ENCODE results near the gene CYGB.
A peak's percentile ranks its signal among the peaks of the same experiment; 100 is the strongest.
"Not testable (repeated sequence)": the region's sequence is repeated elsewhere in the genome, so short reads cannot be mapped to it uniquely, and the experiment has no call there.

CYGB gene

DNA sequence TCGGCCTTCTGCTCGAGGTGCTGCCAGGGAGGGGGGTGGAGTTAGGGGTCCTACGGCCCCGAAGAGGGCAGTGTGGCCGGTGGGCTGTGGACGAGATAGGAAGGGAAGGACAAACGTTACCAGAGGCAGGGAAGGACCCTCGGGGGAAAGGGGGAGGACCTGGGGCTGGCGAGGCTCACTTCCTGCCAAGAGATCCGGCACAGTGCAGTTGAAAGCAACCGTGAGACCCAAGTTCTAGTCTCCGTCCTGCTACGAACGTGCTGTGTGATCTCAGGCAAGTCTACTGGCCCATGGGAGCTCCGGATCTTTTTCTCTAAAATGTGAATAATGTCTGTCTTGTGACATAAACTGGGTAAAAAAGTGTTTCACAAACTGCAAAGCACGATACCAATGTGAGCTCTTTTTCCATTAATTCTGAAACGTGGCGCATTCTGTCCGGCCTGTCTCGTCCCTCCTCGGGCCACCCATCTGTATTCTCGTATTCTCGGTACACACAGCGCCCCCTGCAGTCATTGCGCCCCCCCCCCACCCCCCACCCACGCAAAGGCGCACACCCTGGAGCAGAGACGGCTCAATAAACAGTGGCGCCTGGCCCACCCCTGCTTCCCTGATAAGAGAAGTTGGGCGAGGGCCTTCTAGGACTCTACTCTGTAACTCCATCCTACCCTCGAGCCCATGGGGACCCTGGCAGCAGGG, 8.8 kb downstream of the CYGB start:
- no peak overlapping the region for H3K4me3 ChIP-seq (ENCODE audit: control insufficient read depth, low read depth, low read length)
- TF ChIP-seq, protein P1, sequence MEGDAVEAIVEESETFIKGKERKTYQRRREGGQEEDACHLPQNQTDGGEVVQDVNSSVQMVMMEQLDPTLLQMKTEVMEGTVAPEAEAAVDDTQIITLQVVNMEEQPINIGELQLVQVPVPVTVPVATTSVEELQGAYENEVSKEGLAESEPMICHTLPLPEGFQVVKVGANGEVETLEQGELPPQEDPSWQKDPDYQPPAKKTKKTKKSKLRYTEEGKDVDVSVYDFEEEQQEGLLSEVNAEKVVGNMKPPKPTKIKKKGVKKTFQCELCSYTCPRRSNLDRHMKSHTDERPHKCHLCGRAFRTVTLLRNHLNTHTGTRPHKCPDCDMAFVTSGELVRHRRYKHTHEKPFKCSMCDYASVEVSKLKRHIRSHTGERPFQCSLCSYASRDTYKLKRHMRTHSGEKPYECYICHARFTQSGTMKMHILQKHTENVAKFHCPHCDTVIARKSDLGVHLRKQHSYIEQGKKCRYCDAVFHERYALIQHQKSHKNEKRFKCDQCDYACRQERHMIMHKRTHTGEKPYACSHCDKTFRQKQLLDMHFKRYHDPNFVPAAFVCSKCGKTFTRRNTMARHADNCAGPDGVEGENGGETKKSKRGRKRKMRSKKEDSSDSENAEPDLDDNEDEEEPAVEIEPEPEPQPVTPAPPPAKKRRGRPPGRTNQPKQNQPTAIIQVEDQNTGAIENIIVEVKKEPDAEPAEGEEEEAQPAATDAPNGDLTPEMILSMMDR (IDR thresholded peaks at IDR 0.05; ENCODE audit: control insufficient read depth, insufficient read depth, low read depth, low read length, missing control alignments), result no peak
- DNase-seq (ENCODE audit: low read depth), result no peak

DNA sequence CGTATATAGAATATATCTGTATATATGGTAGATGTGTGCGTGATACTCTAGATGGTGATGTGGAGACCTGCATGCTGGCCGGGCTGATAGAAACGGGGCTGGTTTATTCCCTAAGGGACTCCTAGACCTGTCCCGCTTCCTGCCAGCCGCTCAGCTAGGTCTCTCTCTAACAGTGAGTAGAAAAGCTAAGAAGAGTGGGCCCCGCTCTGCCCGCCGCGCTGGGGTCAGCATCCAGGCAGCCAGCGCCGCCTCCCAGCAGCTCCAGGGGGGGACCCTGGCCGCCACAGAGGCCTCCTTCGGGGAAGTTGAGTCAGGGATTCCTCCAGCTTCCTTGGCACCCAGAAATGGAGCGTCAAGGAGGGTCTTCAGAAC, 9.4 kb downstream of the CYGB start:
- DNase-seq (ENCODE audit: low read depth), result no peak
- H3K4me3 ChIP-seq (ENCODE audit: control insufficient read depth, low read depth, low read length), result no peak overlapping the region
- TF ChIP-seq, protein P1 (IDR thresholded peaks at IDR 0.05; ENCODE audit: control insufficient read depth, insufficient read depth, low read depth, low read length, missing control alignments), result no peak

DNA sequence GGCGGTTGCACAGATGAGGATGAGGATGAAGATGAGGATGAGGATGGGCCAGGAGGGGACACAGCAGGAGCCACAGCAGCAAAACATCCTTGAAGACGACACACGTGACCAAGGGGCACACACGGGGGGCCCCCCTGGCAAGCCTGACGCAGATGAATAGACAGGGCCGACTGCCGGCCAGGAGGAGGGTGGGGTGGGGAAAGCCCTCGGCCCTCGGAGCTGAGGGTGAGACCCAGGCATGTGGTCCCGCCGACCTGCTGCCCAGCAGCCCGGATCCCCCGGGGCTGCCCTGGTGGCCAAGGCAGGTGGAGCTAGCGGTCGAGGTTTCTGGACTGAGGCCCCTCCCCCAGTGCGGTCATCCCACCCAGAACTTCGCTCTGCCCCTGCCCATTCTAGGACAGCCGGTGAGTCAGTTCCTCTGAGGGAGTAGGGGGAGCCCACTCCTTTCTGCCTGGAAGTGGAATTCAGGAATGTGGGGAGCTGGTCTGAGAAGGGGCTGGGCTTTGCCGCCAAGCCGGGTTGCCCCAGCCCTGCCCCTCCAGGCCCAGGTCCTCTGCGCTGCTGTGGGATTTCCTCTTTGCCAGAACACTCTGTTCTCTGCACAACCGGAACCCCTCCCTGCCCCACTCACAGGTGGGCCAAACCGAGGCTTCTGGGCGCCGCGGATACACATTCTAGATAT, 9.9 kb downstream of the CYGB start:
- no peak for DNase-seq (ENCODE audit: low read depth)
- H3K4me3 ChIP-seq (ENCODE audit: control insufficient read depth, low read depth, low read length), result no peak overlapping the region; the same call in 1 of the 2 replicates
- TF ChIP-seq, protein P1 (IDR thresholded peaks at IDR 0.05; ENCODE audit: control insufficient read depth, insufficient read depth, low read depth, low read length, missing control alignments), result peak; percentile 17

DNA sequence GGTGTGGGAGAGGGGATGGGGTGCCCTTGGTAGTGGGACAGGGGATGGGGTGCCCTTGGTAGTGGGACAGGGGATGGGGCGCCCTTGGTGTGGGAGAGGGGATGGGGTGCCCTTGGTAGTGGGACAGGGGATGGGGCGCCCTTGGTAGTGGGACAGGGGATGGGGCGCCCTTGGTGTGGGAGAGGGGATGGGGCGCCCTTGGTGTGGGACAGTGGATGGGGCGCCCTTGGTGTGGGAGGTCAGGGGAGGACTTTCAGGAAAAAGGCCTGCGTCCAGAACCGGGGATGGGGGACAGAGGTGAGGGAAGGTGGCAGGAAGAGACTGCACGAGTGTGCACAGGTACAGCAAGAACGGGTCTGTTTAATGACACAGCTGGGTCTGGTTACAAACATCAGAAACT, 10.5 kb downstream of the CYGB start:
- DNase-seq (ENCODE audit: low read depth); H3K4me3 ChIP-seq (ENCODE audit: control insufficient read depth, low read depth, low read length): not testable (repeated sequence)

DNA sequence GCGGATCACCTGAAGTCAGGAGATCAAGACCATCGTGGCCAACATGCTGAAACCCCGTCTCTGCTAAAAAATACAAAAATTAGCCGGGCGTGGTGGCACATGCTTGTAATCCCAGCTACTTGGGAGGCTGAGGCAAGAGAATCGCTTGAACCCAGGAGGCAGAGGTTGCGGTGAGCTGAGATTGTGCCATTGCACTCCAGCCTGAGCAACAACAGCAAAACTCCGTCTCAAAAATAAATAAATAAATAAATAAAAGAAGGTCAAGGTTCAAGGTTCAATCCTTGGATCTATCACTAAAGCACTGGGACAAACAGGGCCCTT, 12.0 kb downstream of the CYGB start:
- H3K4me3 ChIP-seq (ENCODE audit: control insufficient read depth, low read depth, low read length); DNase-seq (ENCODE audit: low read depth): not testable (repeated sequence)

DNA sequence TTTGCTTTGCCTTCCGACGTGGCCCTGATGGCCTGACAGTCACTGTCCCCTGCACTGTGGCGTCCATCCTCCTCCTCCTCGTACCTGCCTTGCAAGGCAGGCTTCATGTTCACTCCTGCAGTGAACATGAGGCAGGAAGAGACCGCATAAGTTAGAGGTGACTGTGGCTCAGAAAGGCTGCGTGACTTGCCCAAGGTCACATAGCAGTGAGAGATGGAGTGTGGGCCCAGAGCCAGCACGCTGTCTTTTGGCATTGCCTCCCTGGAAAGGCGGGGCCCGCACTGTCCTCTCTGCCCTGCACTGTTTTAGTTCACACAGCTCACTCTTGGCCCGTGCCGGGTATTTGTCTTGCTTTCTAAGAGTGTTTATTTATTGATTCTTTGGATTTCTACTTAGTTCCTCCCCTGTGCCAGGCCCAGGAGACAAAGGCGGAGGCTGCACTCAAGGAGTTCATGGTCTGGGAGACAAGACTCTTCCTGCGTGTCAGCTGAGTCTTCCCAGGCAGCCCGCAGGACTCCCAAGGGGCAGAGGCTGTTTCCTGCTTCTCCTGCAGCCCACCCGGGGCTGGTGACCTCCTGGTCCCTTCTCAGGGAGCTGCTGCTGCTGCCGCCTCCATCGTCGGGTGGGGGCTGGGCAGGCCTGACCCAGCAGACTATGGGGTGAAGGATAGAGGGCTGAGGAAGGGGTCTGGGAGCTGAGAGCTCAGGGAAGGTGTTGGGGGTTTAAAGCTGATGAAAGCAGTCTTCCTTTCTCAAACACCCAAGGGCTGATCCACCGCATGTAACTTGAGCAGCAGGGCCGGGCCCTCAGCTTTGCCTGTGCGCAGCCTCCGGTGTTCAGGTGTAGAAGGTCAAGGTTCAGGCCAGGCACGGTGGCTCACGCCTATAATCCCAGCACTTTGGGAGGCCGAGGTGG, 12.7 kb downstream of the CYGB start:
- DNase-seq (ENCODE audit: low read depth), result no peak
- no peak overlapping the region for H3K4me3 ChIP-seq (ENCODE audit: control insufficient read depth, low read depth, low read length)
- TF ChIP-seq, protein P1 (IDR thresholded peaks at IDR 0.05; ENCODE audit: control insufficient read depth, insufficient read depth, low read depth, low read length, missing control alignments), result no peak

DNA sequence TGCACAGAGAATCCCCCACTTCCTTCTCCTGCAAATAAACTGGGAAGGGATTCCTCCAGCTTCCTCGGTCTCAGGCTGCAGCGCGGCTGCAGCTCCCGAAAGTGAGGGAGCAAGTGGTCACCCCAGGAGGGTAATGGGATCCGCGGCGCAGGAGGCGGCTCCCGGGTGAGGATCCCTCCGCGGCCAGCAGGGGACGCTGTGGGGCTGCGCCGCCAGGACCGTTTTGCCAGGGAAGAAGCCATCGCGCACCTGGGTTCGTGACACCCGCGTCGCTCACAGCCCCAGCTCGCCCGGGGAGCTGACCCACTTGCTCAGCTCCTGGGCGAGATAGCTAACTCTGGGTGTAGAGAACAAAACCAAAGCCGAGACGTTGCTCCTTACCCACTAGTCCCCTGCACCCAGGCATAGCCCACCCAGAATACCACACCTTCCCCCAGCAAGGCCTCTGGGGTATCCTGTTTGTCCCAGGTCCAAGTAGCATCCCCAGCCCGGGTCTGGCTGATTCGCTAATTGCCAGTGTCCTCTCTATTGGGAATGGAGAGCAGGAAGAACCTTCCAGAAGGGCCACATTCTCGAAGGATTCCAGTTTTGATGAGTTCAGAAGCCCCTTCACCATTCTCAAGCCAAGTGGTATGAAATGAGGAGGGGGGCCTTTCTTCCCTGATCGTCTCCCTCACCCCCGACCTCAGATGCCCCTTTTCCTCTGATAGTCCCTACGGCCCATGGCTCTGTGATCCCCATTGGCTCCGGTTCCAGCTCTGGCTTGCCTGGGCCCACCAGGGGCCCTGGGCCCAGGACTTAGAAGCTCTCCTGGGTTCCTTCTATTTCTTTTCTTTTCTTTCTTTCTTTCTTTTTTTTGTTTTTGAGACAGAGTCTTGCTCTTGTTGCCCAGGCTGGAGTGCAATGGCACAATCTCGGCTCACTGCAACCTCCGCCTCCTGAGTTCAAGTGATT, 14.1 kb downstream of the CYGB start:
- H3K4me3 ChIP-seq (ENCODE audit: control insufficient read depth, low read depth, low read length), result no peak overlapping the region
- TF ChIP-seq, protein P1 (IDR thresholded peaks at IDR 0.05; ENCODE audit: control insufficient read depth, insufficient read depth, low read depth, low read length, missing control alignments), result peak; percentile 100
- no peak for DNase-seq (ENCODE audit: low read depth)

DNA sequence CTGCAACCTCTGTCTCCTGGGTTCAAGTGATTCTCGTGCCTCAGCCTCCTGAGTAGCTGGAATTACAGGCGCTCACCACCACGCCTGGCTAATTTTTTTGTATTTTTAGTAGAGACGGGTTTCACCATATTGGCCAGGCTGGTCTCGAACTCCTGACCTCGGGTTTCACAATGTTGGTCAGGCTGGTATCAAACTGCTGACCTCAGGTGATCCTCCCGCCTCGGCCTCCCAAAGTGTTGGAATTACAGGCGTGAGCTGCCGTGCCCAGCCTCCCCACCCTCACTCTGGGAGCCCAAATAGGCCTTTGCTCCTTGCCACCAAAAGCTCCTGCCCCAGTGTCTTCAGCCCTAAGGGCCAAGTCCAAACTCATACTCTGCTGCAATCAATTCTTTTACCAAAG, 15.8 kb downstream of the CYGB start:
- DNase-seq (ENCODE audit: low read depth); H3K4me3 ChIP-seq (ENCODE audit: control insufficient read depth, low read depth, low read length): not testable (repeated sequence)
